H1 (cell line): ENCODE measurements around the gene FGF11. TPM values are rescaled to one million over a fixed set of nuclear protein-coding genes. Genes with fewer than 3 reads are reported as not detected.

Experiments
- CTCF ChIA-PET: fragments of 300-600 bp; sonication (Branson Sonifier 250); formaldehyde crosslinking; loops from one replicate; lab custom pipeline; 2021; ENCODE audit not compliant: partially characterized antibody; lab: Charles Lee
- POLR2A ChIA-PET: fragments of 300-600 bp; sonication (Branson Sonifier 250); formaldehyde crosslinking; loops from one replicate; lab custom pipeline; 2021; ENCODE audit warnings: inconsistent platforms; ENCODE audit not compliant: partially characterized antibody; lab: Charles Lee
- DNase-seq, 2 experiments: peaks; one replicate each; pipeline versions ENCODE4 v3.0.0 to v3.0.0-alpha.2; 2010 to 2022; ENCODE audit warnings: low spot score in 2 of 2, low read depth in 1 of 2, mixed read lengths in 1 of 2
- FAIRE-seq: peaks from 2 replicates; lab custom pipeline; 2011; peaks lifted over from hg19 to GRCh38; lab: Jason Lieb, UNC
- H2AFZ ChIP-seq: 2 replicates; pipeline ENCODE4 v1.8.1; 2012; ENCODE audit warnings: low read length, inconsistent platforms
- H2AK5ac ChIP-seq: 2 replicates; pipeline ENCODE4 v1.6.1; 2013; ENCODE audit warnings: low read depth, low read length
- H2BK120ac ChIP-seq: replicated peaks from 2 replicates; pipeline ENCODE3; 2013; ENCODE audit warnings: low read depth, low read length, inconsistent platforms
- H2BK12ac ChIP-seq: 2 replicates; pipeline ENCODE4 v1.6.1; 2013; ENCODE audit warnings: low read depth, low read length
- H2BK15ac ChIP-seq: 2 replicates; pipeline ENCODE4 v1.6.1; 2013; ENCODE audit warnings: low read length
- H2BK20ac ChIP-seq: 2 replicates; pipeline ENCODE4 v1.6.1; 2013; ENCODE audit warnings: low read length
- H2BK5ac ChIP-seq: 2 replicates; pipeline ENCODE4 v1.6.1; 2013; ENCODE audit warnings: low read depth, low read length
- H3K14ac ChIP-seq: 2 replicates; pipeline ENCODE4 v1.6.1; 2013; ENCODE audit warnings: inconsistent platforms; ENCODE audit not compliant: insufficient read length
- H3K18ac ChIP-seq: 2 replicates; pipeline ENCODE4 v1.6.1; 2013; ENCODE audit warnings: low read length; ENCODE audit errors: extremely low read depth
- H3K23ac ChIP-seq: 2 replicates; pipeline ENCODE4 v1.6.1; 2013; ENCODE audit warnings: inconsistent platforms; ENCODE audit not compliant: insufficient read length
- H3K23me2 ChIP-seq: 2 replicates; pipeline ENCODE4 v1.6.1; 2013; ENCODE audit warnings: low read depth, low read length
- H3K27ac ChIP-seq: 2 replicates; pipeline ENCODE4 v1.6.1; 2011; ENCODE audit warnings: low read depth, low read length, inconsistent platforms
- H3K27me3 ChIP-seq, 4 experiments: replicated peaks in 1 of 4; 1 replicate in 1 of 4; 2 replicates in 3 of 4; pipeline versions ENCODE4 v1.6.1 to v1.8.1; 2011 to 2013; ENCODE audit warnings: low read length in 3 of 4, mild to moderate bottlenecking in 3 of 4, inconsistent platforms in 2 of 4, mixed read lengths in 2 of 4, moderate library complexity in 1 of 4; ENCODE audit not compliant: control insufficient read depth in 3 of 4, insufficient read depth in 3 of 4; ENCODE audit errors: extremely low read depth in 1 of 4
- H3K36me3 ChIP-seq, 4 experiments: 2 replicates each; pipeline versions ENCODE4 v1.6.1 to v1.8.1; 2011 to 2013; ENCODE audit warnings: mild to moderate bottlenecking in 4 of 4, low read length in 3 of 4, moderate library complexity in 2 of 4, control low read depth in 1 of 4, inconsistent platforms in 1 of 4; ENCODE audit not compliant: insufficient read depth in 4 of 4, control insufficient read depth in 2 of 4
- H3K4ac ChIP-seq: replicated peaks from 2 replicates; pipeline ENCODE3; 2013; ENCODE audit warnings: low read length, low read depth, mixed read lengths, inconsistent platforms; ENCODE audit not compliant: insufficient read length
- H3K4me1 ChIP-seq, 4 experiments: replicated peaks in 1 of 4; 1 replicate in 1 of 4; 2 replicates in 3 of 4; pipeline versions ENCODE4 v1.6.1 to v1.8.1; 2011 to 2013; ENCODE audit warnings: low read length in 3 of 4, inconsistent platforms in 2 of 4, mixed read lengths in 1 of 4; ENCODE audit not compliant: insufficient read depth in 4 of 4, control insufficient read depth in 3 of 4
- H3K4me2 ChIP-seq, 2 experiments: 2 replicates each; pipeline versions ENCODE4 v1.6.1 to v1.8.1; 2011 to 2013; ENCODE audit warnings: low read depth in 2 of 2, low read length in 2 of 2, control low read depth in 1 of 2, inconsistent platforms in 1 of 2, mild to moderate bottlenecking in 1 of 2; ENCODE audit not compliant: insufficient read depth in 1 of 2
- H3K4me3 ChIP-seq, 4 experiments: fragments of 200-600, 300-600 bp in 1 of 4; sonication (generic), shearing (Covaris generic), sonication (Bioruptor Twin) in 1 of 4; 2 replicates each; pipeline versions ENCODE4 v1.5.1 to v1.8.1; 2011 to 2016; ENCODE audit warnings: low read length in 4 of 4, low read depth in 3 of 4, control low read depth in 2 of 4, inconsistent platforms in 2 of 4, mild to moderate bottlenecking in 2 of 4, mixed read lengths in 1 of 4, moderate library complexity in 1 of 4; ENCODE audit not compliant: insufficient read depth in 2 of 4; ENCODE audit errors: extremely low read depth in 1 of 4
- H3K56ac ChIP-seq: replicated peaks from 2 replicates; pipeline ENCODE3; 2013; ENCODE audit warnings: low read depth, mild to moderate bottlenecking, mixed read lengths, low read length, inconsistent platforms; ENCODE audit not compliant: insufficient read length
- H3K79me1 ChIP-seq: 2 replicates; pipeline ENCODE4 v1.6.1; 2013; ENCODE audit warnings: low read depth, low read length, control low read depth
- H3K79me2 ChIP-seq, 2 experiments: 2 replicates each; pipeline versions ENCODE4 v1.6.1 to v1.8.1; 2012 to 2013; ENCODE audit warnings: low read length in 2 of 2, mild to moderate bottlenecking in 2 of 2, inconsistent platforms in 1 of 2; ENCODE audit not compliant: insufficient read depth in 2 of 2, control insufficient read depth in 1 of 2
- H3K9ac ChIP-seq, 4 experiments: replicated peaks in 1 of 4; 1 replicate in 1 of 4; 2 replicates in 3 of 4; pipeline versions ENCODE4 v1.6.1 to v1.8.1; 2011 to 2013; ENCODE audit warnings: low read depth in 3 of 4, low read length in 3 of 4, control low read depth in 2 of 4, mild to moderate bottlenecking in 2 of 4, moderate library complexity in 2 of 4, inconsistent platforms in 1 of 4; ENCODE audit errors: extremely low read depth in 1 of 4
- H3K9me3 ChIP-seq, 2 experiments: 2 replicates each; pipeline versions ENCODE4 v1.6.1 to v1.8.1; 2012 to 2013; ENCODE audit warnings: mild to moderate bottlenecking in 2 of 2, moderate library complexity in 2 of 2, control low read depth in 1 of 2, inconsistent platforms in 1 of 2, low read depth in 1 of 2, low read length in 1 of 2, mixed read lengths in 1 of 2; ENCODE audit not compliant: insufficient read depth in 2 of 2
- H4K20me1 ChIP-seq, 2 experiments: replicated peaks in 1 of 2; 2 replicates each; pipeline versions ENCODE3 to v1.8.1; 2011 to 2013; ENCODE audit warnings: inconsistent platforms in 2 of 2, low read length in 2 of 2, mild to moderate bottlenecking in 1 of 2; ENCODE audit not compliant: insufficient read depth in 2 of 2, control insufficient read depth in 1 of 2
- H4K5ac ChIP-seq: 2 replicates; pipeline ENCODE4 v1.6.1; 2013; ENCODE audit warnings: low read length, low read depth, mixed read lengths, inconsistent platforms; ENCODE audit not compliant: insufficient read length
- H4K8ac ChIP-seq: 2 replicates; pipeline ENCODE4 v1.8.0; 2013; ENCODE audit warnings: mild to moderate bottlenecking, moderate library complexity, low read length, inconsistent platforms; ENCODE audit not compliant: insufficient read depth; ENCODE audit errors: extremely low read depth
- H4K91ac ChIP-seq: replicated peaks from 2 replicates; pipeline ENCODE3; 2013; ENCODE audit warnings: low read length, mixed read lengths, inconsistent platforms; ENCODE audit not compliant: insufficient read length
- ASH2L ChIP-seq: fragments of 200-600, 300-600 bp; sonication (generic); IDR thresholded peaks from one replicate; pipeline ENCODE4 v1.7.1; 2017; ENCODE audit warnings: low read length
- FOSL1 ChIP-seq: IDR thresholded peaks from 2 replicates; pipeline ENCODE4 v1.6.1; 2011; ENCODE audit warnings: mild to moderate bottlenecking, low read depth, low read length, moderate library complexity; ENCODE audit not compliant: insufficient read depth
- HDAC6 ChIP-seq: IDR thresholded peaks from one replicate; pipeline ENCODE4 v1.7.1; 2012; ENCODE audit warnings: low read depth, mild to moderate bottlenecking, inconsistent platforms, low read length, moderate library complexity
- KDM1A ChIP-seq: fragments of 200-600, 300-600 bp; sonication (generic); IDR thresholded peaks from 2 replicates; pipeline ENCODE4 v1.7.1; 2016; ENCODE audit warnings: mild to moderate bottlenecking, low read length, borderline replicate concordance
- MAFK ChIP-seq: IDR thresholded peaks from 2 replicates; pipeline ENCODE4 v1.6.1; 2012; ENCODE audit warnings: low read depth, mild to moderate bottlenecking, improper control_type of control experiment, low read length
- RAD21 ChIP-seq, 2 experiments: IDR thresholded peaks in 1 of 2; conservative IDR thresholded peaks in 1 of 2; 2 replicates each; pipeline ENCODE4 v1.6.1; 2011; ENCODE audit warnings: low read depth in 2 of 2, low read length in 2 of 2, improper control_type of control experiment in 1 of 2, inconsistent platforms in 1 of 2, mild to moderate bottlenecking in 1 of 2, moderate library complexity in 1 of 2
- RXRA ChIP-seq: IDR thresholded peaks from 2 replicates; pipeline ENCODE4 v1.6.1; 2011; ENCODE audit warnings: low read depth, mild to moderate bottlenecking, low read length, moderate library complexity; ENCODE audit not compliant: insufficient read depth
- SIN3A ChIP-seq, 2 experiments: IDR thresholded peaks in 1 of 2; conservative IDR thresholded peaks in 1 of 2; 2 replicates each; pipeline ENCODE4 v1.6.1; 2011 to 2012; ENCODE audit warnings: low read length in 2 of 2, improper control_type of control experiment in 1 of 2, low read depth in 1 of 2, mild to moderate bottlenecking in 1 of 2
- TBP ChIP-seq: IDR thresholded peaks from 2 replicates; pipeline ENCODE4 v1.6.1; 2011; ENCODE audit warnings: low read depth, low read length, improper control_type of control experiment
- ZNF274 ChIP-seq: IDR thresholded peaks from 2 replicates; pipeline ENCODE4 v1.7.0; 2012; ENCODE audit warnings: low read length, borderline replicate concordance; ENCODE audit errors: extremely low read depth
- WGBS, 2 experiments: shearing (Covaris generic) in 1 of 2; methylation state at CpG; one replicate each; pipeline versions ENCODE4 v1.1.6 to v1.1.7; 2013 to 2015; ENCODE audit warnings: low lambda C conversion rate in 2 of 2, mixed read lengths in 2 of 2, inconsistent platforms in 1 of 2, low coverage in 1 of 2, missing lambda C conversion rate in 1 of 2; ENCODE audit not compliant: insufficient replicate concordance in 2 of 2, insufficient coverage in 1 of 2, insufficient read length in 1 of 2; ENCODE audit errors: extremely low coverage in 1 of 2, missing lambda C conversion rate in 1 of 2; 5-methylcytosine and 5-hydroxymethylcytosine counted together
- polyA plus RNA-seq, 7 experiments: library from polyadenylated mRNA; depleted of rRNA in 3 of 7; stranded (reverse) in 5 of 7; unstranded in 2 of 7; fragments of >200 nt in 5 of 7; fragments of 200-250 nt in 2 of 7; gene quantifications; 1 replicate in 5 of 7; 2 replicates in 1 of 7; 4 replicates in 1 of 7; pipeline versions ENCODE4 v1.2.1 to v1.2.3, GENCODE V29; 2011 to 2013; ENCODE audit warnings: missing spikeins in 2 of 7, mixed read lengths in 2 of 7
- total RNA-seq: library from RNA; stranded (reverse); fragmentation: NEBNext Ultra II Directional; extraction: Animal tissue kit (Norgen Biotek cat#: 25700); gene quantifications from 2 replicates; pipeline ENCODE4 v1.2.1, GENCODE V29; 2021

FGF11 gene
- total and polyA plus RNA-seq, 2 of the 8 experiments (the other 6 are each of a cell fraction or from before 2014, with no cell fraction given) = 11.8 to 26.1 TPM

DNA sequence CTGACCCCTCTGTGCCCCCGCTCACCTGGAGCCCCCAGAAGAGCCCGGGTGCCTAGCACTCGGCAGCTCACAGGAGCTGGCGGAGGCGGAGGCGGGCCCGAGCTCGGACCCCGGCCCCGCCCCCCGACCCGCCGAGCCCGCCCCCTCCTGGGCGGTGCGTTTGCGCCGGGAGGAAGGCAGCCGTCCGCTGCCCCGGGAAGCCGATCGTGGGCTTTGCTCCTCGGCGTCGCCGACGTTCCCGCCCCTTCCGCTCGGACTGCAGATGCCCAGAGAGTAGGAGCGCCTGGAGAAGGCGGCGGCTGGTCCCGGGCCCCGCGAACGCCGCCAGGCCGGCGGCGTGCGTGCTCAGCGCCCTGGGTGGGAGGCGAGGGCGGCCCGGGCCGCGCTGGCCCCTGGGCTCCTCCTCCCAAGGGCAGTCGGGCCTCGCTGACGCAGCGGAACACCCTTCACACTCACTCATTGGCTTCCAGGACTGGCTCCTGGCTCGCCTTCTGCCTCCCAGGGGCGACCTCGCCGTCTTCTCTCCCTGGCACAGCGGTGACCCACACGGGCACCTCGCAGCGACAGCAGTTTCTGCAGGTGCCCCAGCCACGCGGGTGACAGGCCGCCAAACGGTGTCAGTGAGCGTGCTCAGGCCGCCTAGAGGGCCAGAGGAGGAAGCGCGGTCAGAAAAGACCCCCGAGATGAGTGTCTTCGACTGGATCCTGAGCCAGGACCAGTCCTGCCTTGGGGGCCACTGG, 44.7 kb upstream of the FGF11 start, which contains the start of gene PLSCR3:
TSS of gene PLSCR3 (minus strand) at position 74 of the 740 bp plus-strand sequence. CDS start 415 bp downstream, outside the sequence.
- Histone ChIP-seq H2BK20ac (no peak within 1 kb of the TSS), H4K20me1 (peaks cover 0 to 8% of the 10 kb centered on the region in 2 experiments), H4K8ac (no peak within 1 kb of the TSS; the same call in 1 of the 2 replicates), H2BK5ac (peak within 1 kb of the TSS; percentile 75; the same call in 1 of the 2 replicates), H3K79me1 (no peaks in the 10 kb centered on the region; the same call in 1 of the 2 replicates), H3K36me3 (peaks cover 0 to 16% (median 7%) of the 10 kb centered on the region in 4 experiments; a peak in 4 of 8 replicates), H3K23me2 (peaks cover 14% of the 10 kb centered on the region; the same call in 1 of the 2 replicates), H3K18ac (peak within 1 kb of the TSS; percentile 90), H3K14ac (no peak within 1 kb of the TSS), H3K27me3 (no peaks in the 10 kb centered on the region), H3K9ac (peak within 1 kb of the TSS in 3 of 4 experiments; percentile 34 to 63 (median 44); a peak in 4 of 7 replicates), H3K4ac (no peak within 1 kb of the TSS), H3K27ac (no peak within 1 kb of the TSS), H3K9me3 (no peaks in the 10 kb centered on the region), H2AFZ (peak within 1 kb of the TSS; percentile 61; the same call in 1 of the 2 replicates), H3K4me3 (peak within 1 kb of the TSS; percentile 69 to 83 (median 72)), H3K4me1 (peaks cover 0 to 9% (median 3%) of the 10 kb centered on the region in 4 experiments; a peak in 6 of 7 replicates), H4K5ac (peak within 1 kb of the TSS; percentile 67), H3K23ac (no peak within 1 kb of the TSS), H2BK12ac (no peak within 1 kb of the TSS), H2BK120ac (no peak within 1 kb of the TSS), H2BK15ac (peak within 1 kb of the TSS; percentile 29; the same call in 1 of the 2 replicates), H3K4me2 (peak within 1 kb of the TSS; percentile 91 to 95), H2AK5ac (no peak within 1 kb of the TSS), H4K91ac (no peak within 1 kb of the TSS), H3K79me2 (no peaks in the 10 kb centered on the region), H3K56ac (peak within 1 kb of the TSS; percentile 54)
- FAIRE-seq (no peak), DNase-seq (peak in 1 of 2 experiments; percentile 93)
- POLR2A ChIA-PET = interaction anchor here (0.6 to 4.9 kb wide), 9 partner anchors 8 to 81 kb away, joined by 3 to 29 read pairs (median 4); partner anchors contain the start of genes TMEM102, TMEM256 and TNK1
- CTCF ChIA-PET = interaction anchor here (0.6 to 2.6 kb wide), 10 partner anchors 8 to 288 kb away, joined by 3 to 9 read pairs (median 4); partner anchors contain the start of genes KCTD11, SOX15, SPEM1 and TMEM256
- WGBS, 2 experiments = 2% methylated on average over 44 of the region's 71 CpGs; no CpG with 5 or more reads in 1 of the 2 experiments
- TF ChIP-seq SIN3A (conservative IDR thresholded peaks at IDR 0.05 in 1 of 2, IDR thresholded peaks at IDR 0.05 in 1 of 2; ENCODE audit: low read depth in 1 of 2, low read length in 2 of 2) = peak; percentile 62 to 93; a peak in 3 of 4 replicates
- TF ChIP-seq HDAC6 = no peak
- no peak for TF ChIP-seq KDM1A
- TF ChIP-seq TBP = no peak
- TF ChIP-seq ZNF274 = no peak
- TF ChIP-seq MAFK = peak; percentile 9; the same call in 1 of the 2 replicates
- no peak for TF ChIP-seq ASH2L
- TF ChIP-seq FOSL1 = no peak
- TF ChIP-seq RAD21 (IDR thresholded peaks at IDR 0.05 in 1 of 2, conservative IDR thresholded peaks at IDR 0.05 in 1 of 2; ENCODE audit: low read depth in 2 of 2, low read length in 2 of 2) = 0 out of 4 replicates have a peak, but pooled peaks have one; percentile 11 to 26
- no peak for TF ChIP-seq RXRA
